GM21515 (cell line): ENCODE results near the gene QSOX1.

Experiments
- ATAC-seq: cut with Tn5 transposase; IDR thresholded peaks from one replicate; pipeline ENCODE4 v1.9.1; 2021; ENCODE audit not compliant: unreplicated experiment

The QSOX1 gene

DNA sequence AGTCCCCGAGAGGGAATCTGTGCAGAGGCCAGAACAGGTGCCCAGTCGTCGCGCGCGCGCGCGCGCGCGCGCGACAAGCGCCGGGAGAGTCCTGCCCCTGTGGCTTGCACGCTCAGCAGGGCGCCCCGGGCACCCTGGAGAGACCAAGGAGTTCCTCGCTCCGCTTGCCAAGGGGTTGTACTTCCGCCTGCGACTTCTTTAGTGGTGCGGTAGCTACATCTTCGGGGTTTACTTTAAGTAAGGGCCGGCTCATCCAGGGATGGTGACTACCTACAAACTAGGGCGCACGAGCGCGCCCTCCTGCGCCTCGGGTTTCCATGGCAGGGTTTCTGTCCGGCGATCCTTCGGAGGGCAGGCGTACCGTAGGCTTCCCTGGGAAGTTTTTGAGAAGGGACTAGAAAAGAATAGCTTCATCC lies 76.8 kb downstream of the QSOX1 start:
- no peak for ATAC-seq

DNA sequence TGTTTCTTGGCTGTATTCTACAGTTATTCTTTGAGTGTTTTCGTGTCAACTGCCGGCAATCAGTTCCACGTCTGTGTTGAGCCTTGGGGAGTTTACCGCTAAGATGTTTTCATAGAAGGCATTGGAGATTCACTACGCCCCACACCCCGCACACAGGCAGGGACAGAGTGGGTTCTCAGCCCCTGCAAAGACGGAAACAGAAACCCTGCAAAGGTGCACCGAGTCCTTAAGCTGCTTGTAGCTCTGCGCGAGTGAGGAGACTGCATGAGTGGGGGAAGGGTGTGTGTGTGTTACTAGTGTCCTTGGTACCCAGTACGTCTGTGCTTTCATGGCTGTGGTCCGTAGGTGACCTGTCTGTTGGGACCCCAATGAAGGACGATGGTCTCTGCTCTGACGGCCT lies 77.3 kb downstream of the QSOX1 start:
- no peak for ATAC-seq

GRCh38 chr1:180232521-180233043 lies 77.9 kb downstream of the QSOX1 start:
- no peak for ATAC-seq

GRCh38 chr1:180233191-180234011 lies 78.7 kb downstream of the QSOX1 start:
- ATAC-seq = no peak

GRCh38 chr1:180234369-180235076 lies 79.9 kb downstream of the QSOX1 start:
- ATAC-seq = no peak

GRCh38 chr1:180235077-180235501 lies 80.4 kb downstream of the QSOX1 start:
- no peak for ATAC-seq

DNA sequence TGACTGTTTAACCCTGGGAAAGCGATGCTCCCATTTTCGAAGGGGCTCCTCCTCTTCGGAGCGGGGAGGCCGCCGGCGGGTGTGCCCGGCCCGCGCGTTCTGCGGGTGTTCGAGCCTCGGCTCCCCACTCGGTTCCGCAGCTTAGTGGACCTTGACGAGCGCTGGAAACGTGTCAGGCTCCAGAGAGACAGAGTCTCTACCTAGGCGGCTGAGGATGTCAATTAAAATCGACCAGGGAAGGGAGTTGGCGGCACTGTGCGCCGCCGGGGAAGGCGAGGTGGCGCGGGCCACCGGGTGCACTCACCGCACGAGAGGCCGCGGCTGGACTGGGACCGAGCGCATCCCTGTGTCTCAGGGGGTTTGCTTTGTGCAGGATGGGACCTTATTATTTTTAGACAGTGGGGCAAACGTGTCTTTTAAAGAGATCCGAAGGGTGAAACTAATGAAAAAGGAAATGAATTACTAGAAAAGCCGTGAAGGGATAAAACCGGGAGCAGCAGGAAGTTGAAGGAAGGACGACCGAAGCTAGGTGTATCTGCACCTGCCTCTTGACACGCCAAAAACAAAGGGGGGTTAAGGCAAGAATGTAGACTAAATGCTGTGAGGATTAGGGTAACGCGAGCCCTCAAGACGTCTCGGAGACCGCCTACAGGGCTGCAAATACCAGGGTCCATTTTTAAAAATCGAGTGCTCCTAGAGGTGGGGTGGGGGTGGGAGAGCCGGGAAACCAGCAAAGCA lies 81.0 kb downstream of the QSOX1 start:
- no peak for ATAC-seq

- no peak for ATAC-seq
Measured at GRCh38 chr1:180236698-180237509, 82.2 kb downstream of the QSOX1 start.

DNA sequence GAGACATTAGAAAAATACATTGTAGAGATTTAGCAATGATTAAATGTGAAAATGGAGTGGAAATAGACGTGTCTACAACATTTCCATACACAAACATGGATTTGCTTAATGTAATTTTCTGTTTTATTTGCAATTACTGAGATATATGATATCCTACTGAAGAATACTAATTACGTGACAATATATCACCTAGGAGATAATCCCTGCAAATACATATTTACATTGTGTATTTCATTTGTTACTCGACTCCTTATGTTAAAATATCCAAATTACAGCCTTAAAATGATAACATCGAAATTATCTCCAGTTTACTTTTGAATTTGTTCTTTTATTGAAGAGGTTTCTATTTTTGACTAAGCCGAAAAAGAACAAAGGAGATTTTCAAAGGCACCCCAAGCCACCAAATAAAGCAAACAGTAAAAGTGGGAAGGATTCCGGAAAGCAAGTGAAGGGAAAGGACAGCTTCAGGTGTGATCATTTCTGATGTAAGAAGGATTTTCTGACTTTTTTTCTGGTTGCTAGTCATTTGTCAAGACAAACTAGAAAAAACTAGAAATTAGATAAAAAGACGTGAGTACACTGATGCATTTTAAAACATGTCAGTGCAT lies 83.3 kb downstream of the QSOX1 start:
- ATAC-seq = no peak

GRCh38 chr1:180238675-180239074 lies 84.0 kb downstream of the QSOX1 start:
- ATAC-seq = no peak

DNA sequence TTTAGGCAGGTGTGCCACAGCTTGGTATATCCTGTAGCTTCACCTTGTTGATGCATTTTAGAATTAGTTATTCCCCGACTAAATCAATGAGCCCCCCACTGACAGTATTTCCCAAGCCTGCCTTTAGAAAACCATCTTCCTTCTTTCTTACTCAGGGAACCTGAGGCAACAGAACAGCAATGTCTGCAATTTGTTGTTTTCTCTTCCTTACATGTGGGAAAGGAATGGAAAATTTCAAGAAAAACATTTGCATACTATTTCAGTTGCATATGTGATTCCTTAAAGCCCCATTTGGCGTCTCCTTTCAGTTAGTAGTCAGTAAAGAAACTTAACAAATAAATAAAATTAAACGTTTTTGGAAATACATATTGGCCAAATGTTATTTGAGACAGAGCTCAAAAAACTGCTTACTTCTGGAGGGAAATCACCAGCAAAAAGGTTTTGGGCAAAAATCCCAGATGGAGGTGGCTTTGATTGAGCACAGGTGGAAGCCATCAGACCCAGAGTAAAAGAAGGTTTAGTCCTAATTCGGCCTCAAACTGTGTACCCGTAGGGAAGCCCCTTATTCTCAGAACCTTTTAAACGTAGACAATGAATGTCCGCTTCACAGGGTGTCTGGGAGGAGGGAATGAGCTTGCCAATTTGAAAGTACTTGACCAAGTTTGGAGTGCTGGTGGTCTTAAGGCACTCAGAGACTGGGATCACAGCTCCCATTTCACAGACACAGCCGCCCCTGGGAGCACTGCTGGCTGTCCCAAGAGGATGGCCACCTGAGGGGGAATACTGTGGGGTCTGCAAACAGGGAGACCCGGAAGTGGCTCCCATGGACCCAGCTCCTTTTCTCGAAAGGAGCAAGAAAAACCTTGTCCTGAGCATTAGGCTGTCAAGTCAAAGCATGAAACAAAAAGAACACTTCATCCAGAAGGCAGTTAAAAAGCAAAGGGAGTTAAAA lies 84.8 kb downstream of the QSOX1 start:
- no peak for ATAC-seq

- no peak for ATAC-seq
Measured at GRCh38 chr1:180241716-180242544, 87.3 kb downstream of the QSOX1 start.

DNA sequence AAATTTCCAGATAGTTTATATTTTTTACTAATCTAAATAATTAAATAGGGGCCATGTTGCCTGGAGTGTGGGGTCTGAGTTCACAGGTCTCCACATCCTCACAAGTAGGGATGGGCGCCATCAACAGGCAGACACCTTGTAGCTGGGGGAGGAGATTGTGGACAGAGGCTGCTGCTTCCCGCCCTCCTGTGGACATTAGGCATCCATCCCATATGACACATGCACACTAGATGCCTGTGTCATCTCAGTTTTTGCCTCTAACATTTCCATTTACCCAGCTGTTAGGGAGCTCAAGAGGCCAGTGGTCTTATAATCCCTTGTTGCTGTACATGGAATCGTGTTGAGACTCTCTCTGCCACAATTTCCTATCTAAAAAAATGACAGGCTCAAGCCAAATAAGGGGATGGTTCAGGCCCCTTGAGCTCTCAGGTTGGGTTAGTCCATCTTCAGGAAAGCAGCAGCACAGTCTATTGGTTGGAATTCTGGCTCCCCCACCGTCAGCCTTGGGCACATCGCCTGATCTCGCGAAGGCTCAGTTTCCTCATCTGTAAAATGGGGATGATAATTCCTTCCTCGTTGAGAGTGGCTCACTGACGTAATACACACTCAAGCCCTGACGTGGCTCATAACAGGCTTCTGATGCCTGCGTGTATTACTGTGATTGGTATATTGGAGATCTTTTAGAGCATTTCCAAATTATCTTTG lies 89.0 kb downstream of the QSOX1 start:
- no peak for ATAC-seq

GRCh38 chr1:180244840-180245239 lies 90.2 kb downstream of the QSOX1 start:
- no peak for ATAC-seq

DNA sequence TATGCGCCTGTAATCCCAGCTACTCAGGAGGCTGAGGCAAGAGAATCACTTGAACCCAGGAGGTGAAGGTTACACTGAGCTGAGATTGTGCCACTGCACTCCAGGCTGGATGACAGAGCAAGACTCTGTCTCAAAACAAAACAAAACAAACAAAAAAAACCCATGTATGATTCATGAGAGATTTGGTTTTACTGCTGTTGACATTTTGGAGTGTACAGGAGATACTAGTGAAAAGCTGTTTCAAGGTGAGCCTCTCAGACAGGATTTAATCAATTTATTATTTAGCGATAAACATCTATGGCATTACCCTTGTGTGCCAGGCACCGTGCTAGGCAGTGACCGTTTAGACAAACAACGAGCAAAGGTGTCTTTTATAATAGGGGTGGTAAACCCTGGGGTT lies 91.9 kb downstream of the QSOX1 start:
- ATAC-seq = no peak

GRCh38 chr1:180247061-180247460 lies 92.4 kb downstream of the QSOX1 start:
- no peak for ATAC-seq

DNA sequence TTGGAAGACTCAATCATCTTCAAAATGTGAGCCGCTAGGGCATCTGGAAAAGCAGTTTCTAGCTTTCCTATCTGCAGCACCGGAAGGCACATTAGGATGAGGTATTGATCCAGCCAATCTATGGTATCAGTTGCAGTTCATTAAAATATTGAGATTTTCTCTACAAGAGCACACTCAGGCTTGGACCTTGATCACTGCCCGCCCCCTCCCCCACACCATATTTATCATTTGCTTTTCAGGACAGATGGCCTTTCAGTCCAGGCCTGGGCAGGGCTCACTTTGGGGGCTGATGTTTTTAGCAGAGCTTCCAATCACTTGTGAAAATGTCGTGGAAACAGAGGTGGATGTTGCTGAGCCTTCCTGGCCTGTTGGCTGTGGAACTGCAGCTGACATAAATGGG lies 92.9 kb downstream of the QSOX1 start:
- ATAC-seq = no peak

DNA sequence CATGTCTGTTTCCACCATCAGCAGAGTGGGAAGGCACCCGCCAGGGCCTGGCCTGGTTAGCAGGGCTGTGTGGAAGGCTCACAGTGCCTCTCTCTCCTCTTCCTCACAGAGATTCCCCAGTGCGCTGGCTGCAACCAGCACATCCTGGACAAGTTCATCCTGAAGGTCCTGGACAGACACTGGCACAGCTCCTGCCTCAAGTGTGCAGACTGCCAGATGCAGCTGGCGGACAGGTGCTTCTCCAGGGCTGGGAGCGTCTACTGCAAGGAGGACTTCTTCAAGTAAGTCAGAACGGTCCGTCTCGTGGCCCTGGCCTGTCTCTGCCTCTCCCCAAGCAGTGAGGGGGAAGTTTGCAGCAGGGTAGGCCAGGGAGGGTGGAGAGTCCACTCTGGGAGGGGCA lies 93.5 kb downstream of the QSOX1 start:
- ATAC-seq = no peak
